Endothelial cell of umbilical vein (primary cell): ENCODE data around the gene EFCAB8. TPM values are rescaled to one million over a fixed set of nuclear protein-coding genes. Genes with fewer than 3 reads are reported as not detected.

ENCODE experiments used
- BruUV-seq: library from RNA; stranded (reverse); fragments of 400-500 nt; replicated peaks from 2 replicates; lab custom pipeline; 2021; lab: Mats Ljungman, UMichigan
- CTCF ChIA-PET: fragments of 300-600, 350-600 bp; sonication (Branson Sonifier 250); formaldehyde crosslinking; loops from one replicate; lab custom pipeline; 2021; ENCODE audit warnings: antibody characterized with exemption, inconsistent platforms; lab: Charles Lee
- POLR2A ChIA-PET: fragments of 300-600, 350-600 bp; sonication (Branson Sonifier 250); formaldehyde crosslinking; loops from one replicate; lab custom pipeline; 2021; ENCODE audit warnings: antibody characterized with exemption, inconsistent platforms; lab: Charles Lee
- DNase-seq: peaks from one replicate; pipeline ENCODE4 v3.0.0-alpha.2; 2011; ENCODE audit warnings: low read depth, low spot score
- FAIRE-seq: peaks from 2 replicates; lab custom pipeline; 2011; peaks lifted over from hg19 to GRCh38; lab: Jason Lieb, UNC
- H2AFZ ChIP-seq: 2 replicates; pipeline ENCODE4 v1.6.0; 2012; ENCODE audit warnings: low read depth, low read length, control low read depth, inconsistent platforms
- H3K27ac ChIP-seq: 2 replicates; pipeline ENCODE4 v1.5.1; 2011; ENCODE audit warnings: low read depth, mild to moderate bottlenecking, control low read depth, low read length, moderate library complexity; ENCODE audit not compliant: insufficient read depth
- H3K27me3 ChIP-seq, 2 experiments: 2 replicates each; pipeline versions ENCODE4 v1.6.0 to v1.6.1; 2011; ENCODE audit warnings: low read length in 2 of 2, mixed read lengths in 1 of 2; ENCODE audit not compliant: control insufficient read depth in 2 of 2, insufficient read depth in 2 of 2
- H3K36me3 ChIP-seq, 2 experiments: 2 replicates in 1 of 2; 3 replicates in 1 of 2; pipeline ENCODE4 v1.5.1; 2011; ENCODE audit warnings: low read length in 2 of 2, mild to moderate bottlenecking in 1 of 2, moderate library complexity in 1 of 2; ENCODE audit not compliant: control insufficient read depth in 2 of 2, insufficient read depth in 2 of 2; ENCODE audit errors: extremely low read depth in 1 of 2
- H3K4me1 ChIP-seq: 3 replicates; pipeline ENCODE4 v1.5.1; 2011; ENCODE audit warnings: mild to moderate bottlenecking, low read length; ENCODE audit not compliant: control insufficient read depth, insufficient read depth; ENCODE audit errors: extremely low read depth
- H3K4me2 ChIP-seq: 2 replicates; pipeline ENCODE4 v1.6.1; 2011; ENCODE audit warnings: low read length, control low read depth, mixed read lengths; ENCODE audit not compliant: insufficient read depth
- H3K4me3 ChIP-seq, 3 experiments: fragments of 200-600 bp in 1 of 3; sonication (generic), shearing (Covaris generic) in 1 of 3; replicated peaks in 1 of 3; 2 replicates each; pipeline ENCODE4 v1.5.1; 2011 to 2016; ENCODE audit warnings: control low read depth in 3 of 3, low read length in 3 of 3, mild to moderate bottlenecking in 2 of 3, inconsistent platforms in 1 of 3, low read depth in 1 of 3, moderate library complexity in 1 of 3; ENCODE audit not compliant: insufficient read depth in 1 of 3
- H3K79me2 ChIP-seq: 2 replicates; pipeline ENCODE4 v1.6.0; 2012; ENCODE audit warnings: low read length, inconsistent platforms; ENCODE audit not compliant: control insufficient read depth, insufficient read depth
- H3K9ac ChIP-seq: replicated peaks from 2 replicates; pipeline ENCODE3; 2011; ENCODE audit warnings: low read length, control low read depth; ENCODE audit not compliant: insufficient read depth; ENCODE audit errors: extremely low read depth
- H3K9me1 ChIP-seq: replicated peaks from 3 replicates; pipeline ENCODE4 v1.6.0; 2011; ENCODE audit warnings: mild to moderate bottlenecking, low read length; ENCODE audit not compliant: control insufficient read depth, insufficient read depth; ENCODE audit errors: extremely low read depth
- H3K9me3 ChIP-seq: replicated peaks from 2 replicates; pipeline ENCODE4 v1.5.1; 2012; ENCODE audit warnings: low read length, inconsistent platforms; ENCODE audit not compliant: control insufficient read depth, insufficient read depth
- H4K20me1 ChIP-seq: replicated peaks from 2 replicates; pipeline ENCODE3; 2011; ENCODE audit warnings: mild to moderate bottlenecking, low read length; ENCODE audit not compliant: control insufficient read depth, insufficient read depth; ENCODE audit errors: extremely low read depth
- EZH2 ChIP-seq: IDR thresholded peaks from 2 replicates; pipeline ENCODE4 v1.6.1; 2012; ENCODE audit warnings: borderline replicate concordance, low read depth, mild to moderate bottlenecking, moderate library complexity, low read length, inconsistent platforms; ENCODE audit not compliant: severe bottlenecking
- FOS ChIP-seq: IDR thresholded peaks from 2 replicates; pipeline ENCODE4 v1.6.1; 2011; ENCODE audit warnings: mild to moderate bottlenecking, low read length, moderate library complexity, borderline replicate concordance; ENCODE audit not compliant: insufficient read depth
- GATA2 ChIP-seq: IDR thresholded peaks from 2 replicates; pipeline ENCODE4 v1.7.0; 2011; ENCODE audit warnings: low read depth, mild to moderate bottlenecking, moderate library complexity, mixed read lengths, low read length; ENCODE audit not compliant: insufficient read length, insufficient read depth
- JUN ChIP-seq: IDR thresholded peaks from 2 replicates; pipeline ENCODE4 v1.6.1; 2011; ENCODE audit warnings: borderline replicate concordance, low read depth; ENCODE audit not compliant: insufficient read length, insufficient read depth
- MYC ChIP-seq: IDR thresholded peaks from one replicate; pipeline ENCODE4 v1.6.1; 2011; ENCODE audit warnings: mild to moderate bottlenecking, low read depth, low read length
- POLR2A ChIP-seq: IDR thresholded peaks from 2 replicates; pipeline ENCODE4 v1.6.1; 2012; ENCODE audit warnings: low read depth, mild to moderate bottlenecking, control low read depth, low read length
- POLR2AphosphoS5 ChIP-seq: IDR thresholded peaks from 2 replicates; pipeline ENCODE4 v1.6.1; 2012; ENCODE audit warnings: low read depth, mild to moderate bottlenecking, control low read depth, low read length, moderate library complexity; ENCODE audit not compliant: insufficient read depth
- dilution Hi-C: fragments of 300-500 bp; cut with MboI; formaldehyde crosslinking; loops from one replicate; pipeline ENCODE4 v1.15.0; 2019; ENCODE audit warnings: low sequenced_read_pairs; ENCODE audit not compliant: extremely low pct_ligation_motif_present
- intact Hi-C: fragments of 100-400 bp; cut with micrococcal nuclease; formaldehyde crosslinking; loops from one replicate; pipeline ENCODE4 v1.10.0; 2022
- polyA plus RNA-seq, 4 experiments: library from polyadenylated mRNA; depleted of rRNA in 3 of 4; stranded (reverse) in 3 of 4; unstranded in 1 of 4; fragments of >200 nt; gene quantifications; 2 replicates each; pipeline versions ENCODE4 v1.2.1 to v1.2.3, GENCODE V29; 2011 to 2012; ENCODE audit warnings: missing spikeins in 1 of 4
- total RNA-seq: library from RNA; stranded (reverse); gene quantifications from 2 replicates; pipeline ENCODE4 v1.2.3, GENCODE V29; 2021
- TF ChIP-seq, protein P1 (sequence below): IDR thresholded peaks from 2 replicates; pipeline ENCODE4 v1.6.1; 2011; ENCODE audit not compliant: insufficient read depth, insufficient read length
- TF ChIP-seq, protein P2 (sequence below), 2 donors: IDR thresholded peaks; 1 replicate in 1 of 2; 2 replicates in 1 of 2; pipeline ENCODE4 v1.5.1; 2011; ENCODE audit warnings: low read length in 2 of 2, mild to moderate bottlenecking in 2 of 2, moderate library complexity in 2 of 2, control low read depth in 1 of 2, inconsistent platforms in 1 of 2, low read depth in 1 of 2; ENCODE audit not compliant: insufficient read depth in 1 of 2; ENCODE audit errors: extremely low read depth in 1 of 2

Gene EFCAB8
- total and polyA plus RNA-seq, 2 donors (not counting 3 experiments of a cell fraction or from before 2014, with no cell fraction given), result 0.01 to 0.31 TPM

DNA sequence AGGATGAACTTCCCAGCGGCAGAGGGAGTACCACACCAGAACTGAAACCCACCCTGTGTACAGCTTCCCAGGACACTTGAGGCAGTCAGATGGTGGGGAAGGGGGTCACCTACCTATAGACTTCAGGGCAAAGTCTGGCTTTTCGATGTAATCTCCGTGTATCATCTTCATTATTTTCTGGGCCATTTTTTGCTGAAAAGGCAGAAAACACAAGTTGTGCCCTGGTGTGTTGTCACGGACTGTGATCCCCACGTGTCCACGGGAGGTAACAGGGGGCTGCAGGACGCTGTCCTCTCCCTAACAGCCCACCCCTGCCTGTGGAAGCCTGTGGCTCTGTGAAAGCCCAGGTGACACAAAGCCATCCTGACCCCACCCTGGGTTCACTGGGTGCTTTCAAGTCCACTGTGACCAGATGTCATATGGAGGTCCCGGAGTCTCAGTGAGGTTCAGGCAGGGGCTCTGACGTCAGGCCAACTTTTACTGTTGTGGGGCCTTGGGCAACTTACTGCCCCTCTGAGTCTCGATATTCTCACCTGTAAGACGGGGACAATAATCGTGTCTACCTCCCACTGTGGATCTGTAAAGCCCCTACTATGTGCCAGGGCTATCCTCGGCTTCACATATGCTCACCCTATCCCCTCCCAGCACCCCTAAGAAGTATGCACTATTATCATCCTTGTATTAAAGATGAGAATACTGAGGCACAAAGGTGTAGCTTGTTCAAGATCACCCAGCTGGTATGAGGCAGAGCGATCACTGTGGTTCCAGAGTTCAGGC, 131.0 kb downstream of the EFCAB8 start:
- Histone ChIP-seq H4K20me1 (no peaks in the 10 kb centered on the region), H3K27me3 (peaks cover 2 to 4% of the 10 kb centered on the region in 2 experiments), H3K4me2 (no peak overlapping the region), H3K27ac (no peak overlapping the region), H3K9me3 (no peaks in the 10 kb centered on the region), H3K4me1 (no peaks in the 10 kb centered on the region), H3K9me1 (no peaks in the 10 kb centered on the region), H3K36me3 (no peaks in the 10 kb centered on the region), H3K4me3 (no peak overlapping the region), H3K79me2 (no peaks in the 10 kb centered on the region), H2AFZ (no peak overlapping the region), H3K9ac (no peak overlapping the region)
- TF ChIP-seq FOS, result no peak
- no peak for TF ChIP-seq POLR2A
- TF ChIP-seq, protein P1, sequence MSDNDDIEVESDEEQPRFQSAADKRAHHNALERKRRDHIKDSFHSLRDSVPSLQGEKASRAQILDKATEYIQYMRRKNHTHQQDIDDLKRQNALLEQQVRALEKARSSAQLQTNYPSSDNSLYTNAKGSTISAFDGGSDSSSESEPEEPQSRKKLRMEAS, result no peak
- TF ChIP-seq, protein P2, sequence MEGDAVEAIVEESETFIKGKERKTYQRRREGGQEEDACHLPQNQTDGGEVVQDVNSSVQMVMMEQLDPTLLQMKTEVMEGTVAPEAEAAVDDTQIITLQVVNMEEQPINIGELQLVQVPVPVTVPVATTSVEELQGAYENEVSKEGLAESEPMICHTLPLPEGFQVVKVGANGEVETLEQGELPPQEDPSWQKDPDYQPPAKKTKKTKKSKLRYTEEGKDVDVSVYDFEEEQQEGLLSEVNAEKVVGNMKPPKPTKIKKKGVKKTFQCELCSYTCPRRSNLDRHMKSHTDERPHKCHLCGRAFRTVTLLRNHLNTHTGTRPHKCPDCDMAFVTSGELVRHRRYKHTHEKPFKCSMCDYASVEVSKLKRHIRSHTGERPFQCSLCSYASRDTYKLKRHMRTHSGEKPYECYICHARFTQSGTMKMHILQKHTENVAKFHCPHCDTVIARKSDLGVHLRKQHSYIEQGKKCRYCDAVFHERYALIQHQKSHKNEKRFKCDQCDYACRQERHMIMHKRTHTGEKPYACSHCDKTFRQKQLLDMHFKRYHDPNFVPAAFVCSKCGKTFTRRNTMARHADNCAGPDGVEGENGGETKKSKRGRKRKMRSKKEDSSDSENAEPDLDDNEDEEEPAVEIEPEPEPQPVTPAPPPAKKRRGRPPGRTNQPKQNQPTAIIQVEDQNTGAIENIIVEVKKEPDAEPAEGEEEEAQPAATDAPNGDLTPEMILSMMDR (IDR thresholded peaks at IDR 0.05; ENCODE audit: extremely low read depth in 1 of 2, insufficient read depth in 1 of 2, low read depth in 1 of 2, low read length in 2 of 2), result no peak
- TF ChIP-seq GATA2, result no peak
- no peak for TF ChIP-seq POLR2AphosphoS5
- TF ChIP-seq JUN, result no peak
- no peak for TF ChIP-seq MYC
- TF ChIP-seq EZH2, result no peak
- FAIRE-seq (no peak), DNase-seq (no peak)
- dilution Hi-C loops (no loop called here), intact Hi-C loops (no loop called here)
- no TSS peak for BruUV-seq
- CTCF ChIA-PET, result no interaction called here
- POLR2A ChIA-PET, result no interaction called here
